HCT116 (cell line): ENCODE results near the gene LEFTY2.

ENCODE experiments used
- CTCF ChIP-seq, 3 experiments: fragments of 200-600 bp in 1 of 3; sonication (generic) in 1 of 3; IDR thresholded peaks in 2 of 3; conservative IDR thresholded peaks in 1 of 3; 2 replicates each; pipeline ENCODE4 v1.5.1; 2012 to 2017; ENCODE audit warnings: low read depth in 2 of 3, low read length in 2 of 3, antibody characterized with exemption in 1 of 3, borderline replicate concordance in 1 of 3, control low read depth in 1 of 3, mild to moderate bottlenecking in 1 of 3, mixed read lengths in 1 of 3, mixed run types in 1 of 3, moderate library complexity in 1 of 3; ENCODE audit not compliant: insufficient read depth in 1 of 3
- EZH2 ChIP-seq: fragments of 200-600 bp; sonication (generic); IDR thresholded peaks from 2 replicates; pipeline ENCODE4 v1.6.1; 2017; ENCODE audit warnings: antibody characterized with exemption, mixed run types
- ZFX ChIP-seq: fragments of 450-650 bp; IDR thresholded peaks from 2 replicates; pipeline ENCODE4 v1.6.1; 2017

GRCh38 chr1:225941187-225941941 is at the start of gene LEFTY2:
- TF ChIP-seq CTCF (IDR thresholded peaks at IDR 0.05 in 2 of 3, conservative IDR thresholded peaks at IDR 0.05 in 1 of 3; ENCODE audit: borderline replicate concordance in 1 of 3, insufficient read depth in 1 of 3, low read depth in 2 of 3, low read length in 2 of 3) (no peak), EZH2 (no peak), ZFX (no peak)
